ENCODE results near the gene DCBLD2. TPM values are rescaled to one million over a fixed set of nuclear protein-coding genes. Genes with fewer than 3 reads are reported as not detected.

Gene DCBLD2
- total RNA-seq, 1 donor from 2014 or later = 553 TPM

DNA sequence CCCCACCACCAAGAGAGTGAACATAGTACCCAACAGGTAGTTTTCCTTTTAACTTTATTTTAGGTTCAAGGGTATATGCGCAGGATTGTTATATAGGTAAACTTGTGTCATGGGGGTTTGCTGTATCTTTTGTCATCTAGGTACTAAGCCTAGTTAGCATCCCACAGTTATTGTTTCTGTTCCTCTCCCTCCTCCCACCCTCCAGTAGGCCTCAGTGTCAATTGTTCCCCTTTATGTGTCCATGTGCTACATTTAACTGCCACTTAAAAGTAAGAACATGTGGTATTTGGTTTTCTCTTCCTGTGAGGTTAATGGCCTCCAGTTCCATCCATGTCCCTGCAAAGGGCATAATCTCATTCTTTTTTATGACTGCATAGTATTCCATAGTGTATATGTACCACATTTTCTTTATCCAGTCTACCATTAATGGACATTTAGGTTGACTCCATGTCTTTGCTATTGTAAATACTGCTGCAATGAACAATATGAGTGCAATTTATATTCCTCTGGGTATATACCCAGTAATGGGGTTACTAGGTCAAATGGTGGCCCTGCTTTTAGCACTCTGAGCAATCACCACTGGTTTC lies 72.2 kb downstream of the DCBLD2 start:
- Histone ChIP-seq H3K4me3 (ENCODE audit: low read depth, low read length) (no peak overlapping the region), H3K27me3 (ENCODE audit: control insufficient read depth, insufficient read depth, low read length) (no peaks in the 10 kb centered on the region), H3K36me3 (ENCODE audit: control insufficient read depth, insufficient read depth, low read length) (peaks cover 4% of the 10 kb centered on the region)
- DNase-seq (ENCODE audit: low read depth) = no peak
- TF ChIP-seq, protein P1, sequence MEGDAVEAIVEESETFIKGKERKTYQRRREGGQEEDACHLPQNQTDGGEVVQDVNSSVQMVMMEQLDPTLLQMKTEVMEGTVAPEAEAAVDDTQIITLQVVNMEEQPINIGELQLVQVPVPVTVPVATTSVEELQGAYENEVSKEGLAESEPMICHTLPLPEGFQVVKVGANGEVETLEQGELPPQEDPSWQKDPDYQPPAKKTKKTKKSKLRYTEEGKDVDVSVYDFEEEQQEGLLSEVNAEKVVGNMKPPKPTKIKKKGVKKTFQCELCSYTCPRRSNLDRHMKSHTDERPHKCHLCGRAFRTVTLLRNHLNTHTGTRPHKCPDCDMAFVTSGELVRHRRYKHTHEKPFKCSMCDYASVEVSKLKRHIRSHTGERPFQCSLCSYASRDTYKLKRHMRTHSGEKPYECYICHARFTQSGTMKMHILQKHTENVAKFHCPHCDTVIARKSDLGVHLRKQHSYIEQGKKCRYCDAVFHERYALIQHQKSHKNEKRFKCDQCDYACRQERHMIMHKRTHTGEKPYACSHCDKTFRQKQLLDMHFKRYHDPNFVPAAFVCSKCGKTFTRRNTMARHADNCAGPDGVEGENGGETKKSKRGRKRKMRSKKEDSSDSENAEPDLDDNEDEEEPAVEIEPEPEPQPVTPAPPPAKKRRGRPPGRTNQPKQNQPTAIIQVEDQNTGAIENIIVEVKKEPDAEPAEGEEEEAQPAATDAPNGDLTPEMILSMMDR (IDR thresholded peaks at IDR 0.05; ENCODE audit: insufficient read depth, low read length, poor library complexity, severe bottlenecking) = no peak

- TF ChIP-seq, protein P1 (IDR thresholded peaks at IDR 0.05; ENCODE audit: insufficient read depth, low read length, poor library complexity, severe bottlenecking) = no peak
- no peaks in the 10 kb centered on the region for H3K27me3 ChIP-seq (ENCODE audit: control insufficient read depth, insufficient read depth, low read length)
- no peak overlapping the region for H3K4me3 ChIP-seq (ENCODE audit: low read depth, low read length)
- peaks cover 4% of the 10 kb centered on the region for H3K36me3 ChIP-seq (ENCODE audit: control insufficient read depth, insufficient read depth, low read length)
- DNase-seq (ENCODE audit: low read depth) = no peak
Observed at GRCh38 chr3:98827221-98827920, 74.1 kb downstream of the DCBLD2 start.

- Histone ChIP-seq H3K36me3 (ENCODE audit: control insufficient read depth, insufficient read depth, low read length) (peaks cover 4% of the 10 kb centered on the region), H3K27me3 (ENCODE audit: control insufficient read depth, insufficient read depth, low read length) (no peaks in the 10 kb centered on the region), H3K4me3 (ENCODE audit: low read depth, low read length) (no peak overlapping the region)
- TF ChIP-seq, protein P1 (IDR thresholded peaks at IDR 0.05; ENCODE audit: insufficient read depth, low read length, poor library complexity, severe bottlenecking) = no peak
- DNase-seq (ENCODE audit: low read depth) = no peak
Observed at GRCh38 chr3:98826126-98826525, 75.4 kb downstream of the DCBLD2 start.

- TF ChIP-seq, protein P1 (IDR thresholded peaks at IDR 0.05; ENCODE audit: insufficient read depth, low read length, poor library complexity, severe bottlenecking) = no peak
- no peak for DNase-seq (ENCODE audit: low read depth)
- H3K27me3 ChIP-seq (ENCODE audit: control insufficient read depth, insufficient read depth, low read length) = no peaks in the 10 kb centered on the region
- peaks cover 4% of the 10 kb centered on the region for H3K36me3 ChIP-seq (ENCODE audit: control insufficient read depth, insufficient read depth, low read length)
- no peak overlapping the region for H3K4me3 ChIP-seq (ENCODE audit: low read depth, low read length)
Observed at GRCh38 chr3:98824256-98824655, 77.2 kb downstream of the DCBLD2 start.

DNA sequence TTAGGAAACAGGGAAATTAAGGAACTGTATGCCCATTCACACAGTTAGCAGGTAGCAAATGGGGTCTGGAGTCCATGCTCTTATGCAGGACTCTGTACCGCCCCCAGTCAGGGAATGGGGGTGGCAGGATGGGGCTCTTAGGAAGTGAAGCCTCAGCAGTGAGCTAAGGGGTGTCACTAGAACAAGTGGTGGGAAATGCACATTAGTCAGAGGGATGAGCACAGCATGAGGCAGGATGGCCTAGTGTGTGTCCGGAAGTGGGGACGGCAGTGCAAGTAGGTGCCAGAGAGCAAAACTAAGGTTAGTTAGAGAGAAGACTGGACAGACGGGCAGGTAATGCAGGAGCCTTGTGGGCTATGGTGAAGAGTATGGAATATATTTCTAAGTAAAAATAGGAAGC lies 77.7 kb downstream of the DCBLD2 start:
- H3K4me3 ChIP-seq (ENCODE audit: low read depth, low read length) = no peak overlapping the region
- no peaks in the 10 kb centered on the region for H3K27me3 ChIP-seq (ENCODE audit: control insufficient read depth, insufficient read depth, low read length)
- DNase-seq (ENCODE audit: low read depth) = no peak

More for the DNA sequence above, 77.7 kb downstream of the DCBLD2 start:
- TF ChIP-seq, protein P1 (IDR thresholded peaks at IDR 0.05; ENCODE audit: insufficient read depth, low read length, poor library complexity, severe bottlenecking) = no peak
- peaks cover 4% of the 10 kb centered on the region for H3K36me3 ChIP-seq (ENCODE audit: control insufficient read depth, insufficient read depth, low read length)

Measured in kidney epithelial cell (primary cell).